Measurements from ENCODE around the gene LINC00305.

DNA sequence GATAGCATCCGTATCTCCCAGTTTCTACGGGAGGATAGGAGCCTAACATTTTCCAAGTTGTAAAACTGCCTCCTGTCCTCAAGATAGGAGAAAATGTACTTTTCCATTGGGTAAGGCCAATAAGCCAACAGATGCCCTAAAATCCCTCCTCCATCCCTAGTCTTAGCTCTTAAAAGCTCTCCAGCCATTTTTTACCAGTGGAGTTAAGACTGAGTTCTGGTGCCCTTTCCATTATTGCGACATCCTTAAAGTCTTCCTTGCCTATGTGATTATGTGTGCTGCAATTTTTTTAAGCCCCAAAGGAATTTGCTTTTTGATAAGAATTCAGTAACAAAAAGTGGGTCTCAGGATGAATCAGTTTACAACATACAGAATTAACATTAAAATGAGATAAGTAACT is 33.0 kb downstream of the LINC00305 start:
- TF ChIP-seq, protein P1, sequence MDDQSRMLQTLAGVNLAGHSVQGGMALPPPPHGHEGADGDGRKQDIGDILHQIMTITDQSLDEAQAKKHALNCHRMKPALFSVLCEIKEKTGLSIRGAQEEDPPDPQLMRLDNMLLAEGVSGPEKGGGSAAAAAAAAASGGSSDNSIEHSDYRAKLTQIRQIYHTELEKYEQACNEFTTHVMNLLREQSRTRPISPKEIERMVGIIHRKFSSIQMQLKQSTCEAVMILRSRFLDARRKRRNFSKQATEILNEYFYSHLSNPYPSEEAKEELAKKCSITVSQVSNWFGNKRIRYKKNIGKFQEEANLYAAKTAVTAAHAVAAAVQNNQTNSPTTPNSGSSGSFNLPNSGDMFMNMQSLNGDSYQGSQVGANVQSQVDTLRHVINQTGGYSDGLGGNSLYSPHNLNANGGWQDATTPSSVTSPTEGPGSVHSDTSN (CRISPR knock-in tag; IDR thresholded peaks at IDR 0.05; ENCODE audit: borderline replicate concordance), result no peak
- TF ChIP-seq USF2 (IDR thresholded peaks at IDR 0.05; ENCODE audit: low read depth, low read length), result no peak
- TF ChIP-seq USF2 (CRISPR knock-in tag; IDR thresholded peaks at IDR 0.05; ENCODE audit: borderline replicate concordance), result no peak
- no peak for TF ChIP-seq TEAD3 (CRISPR knock-in tag; optimal IDR thresholded peaks at IDR 0.05; ENCODE audit: borderline replicate concordance)
- TF ChIP-seq ZNF510 (CRISPR knock-in tag; IDR thresholded peaks at IDR 0.05; ENCODE audit: low read depth), result no peak
- TF ChIP-seq, protein P2, sequence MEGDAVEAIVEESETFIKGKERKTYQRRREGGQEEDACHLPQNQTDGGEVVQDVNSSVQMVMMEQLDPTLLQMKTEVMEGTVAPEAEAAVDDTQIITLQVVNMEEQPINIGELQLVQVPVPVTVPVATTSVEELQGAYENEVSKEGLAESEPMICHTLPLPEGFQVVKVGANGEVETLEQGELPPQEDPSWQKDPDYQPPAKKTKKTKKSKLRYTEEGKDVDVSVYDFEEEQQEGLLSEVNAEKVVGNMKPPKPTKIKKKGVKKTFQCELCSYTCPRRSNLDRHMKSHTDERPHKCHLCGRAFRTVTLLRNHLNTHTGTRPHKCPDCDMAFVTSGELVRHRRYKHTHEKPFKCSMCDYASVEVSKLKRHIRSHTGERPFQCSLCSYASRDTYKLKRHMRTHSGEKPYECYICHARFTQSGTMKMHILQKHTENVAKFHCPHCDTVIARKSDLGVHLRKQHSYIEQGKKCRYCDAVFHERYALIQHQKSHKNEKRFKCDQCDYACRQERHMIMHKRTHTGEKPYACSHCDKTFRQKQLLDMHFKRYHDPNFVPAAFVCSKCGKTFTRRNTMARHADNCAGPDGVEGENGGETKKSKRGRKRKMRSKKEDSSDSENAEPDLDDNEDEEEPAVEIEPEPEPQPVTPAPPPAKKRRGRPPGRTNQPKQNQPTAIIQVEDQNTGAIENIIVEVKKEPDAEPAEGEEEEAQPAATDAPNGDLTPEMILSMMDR (CRISPR knock-in tag; IDR thresholded peaks at IDR 0.05), result no peak
- TF ChIP-seq ZNF253 (CRISPR knock-in tag; IDR thresholded peaks at IDR 0.05; ENCODE audit: borderline replicate concordance), result no peak
- TF ChIP-seq YY1 (IDR thresholded peaks at IDR 0.05; ENCODE audit: insufficient read depth, insufficient replicate concordance, low read depth, low read length), result no peak
- no peak for TF ChIP-seq HMGXB4 (CRISPR knock-in tag; IDR thresholded peaks at IDR 0.05; ENCODE audit: borderline replicate concordance in 1 of 2, low read depth in 1 of 2)
- TF ChIP-seq ZBTB8A (CRISPR knock-in tag; IDR thresholded peaks at IDR 0.05; ENCODE audit: borderline replicate concordance, low read depth), result no peak
- TF ChIP-seq EZH2 (conservative IDR thresholded peaks at IDR 0.05; ENCODE audit: low read depth, low read length), result no peak
- no peak for TF ChIP-seq MAZ (IDR thresholded peaks at IDR 0.05; ENCODE audit: borderline replicate concordance, low read depth, low read length)
- TF ChIP-seq MAZ (CRISPR knock-in tag; IDR thresholded peaks at IDR 0.05; ENCODE audit: low read depth), result no peak
